Activated CD8-positive, alpha-beta memory T cell treated with anti-CD3 and anti-CD28 coated beads, Interleukin-2, amount 50 U/mL, for 4 hours (primary cell): ENCODE results near the gene LINC00237.
A peak's percentile ranks its signal among the peaks of the same experiment; 100 is the strongest.

ENCODE experiments used
- DNase-seq: peaks from one replicate; pipeline ENCODE4 v3.0.0-alpha.2; 2020

The LINC00237 gene

GRCh38 chr20:21125072-21125848, 19.1 kb upstream of the LINC00237 start:
- DNase-seq: no peak

- DNase-seq: no peak
Measured at GRCh38 chr20:21124190-21124589, 18.0 kb upstream of the LINC00237 start.

DNA sequence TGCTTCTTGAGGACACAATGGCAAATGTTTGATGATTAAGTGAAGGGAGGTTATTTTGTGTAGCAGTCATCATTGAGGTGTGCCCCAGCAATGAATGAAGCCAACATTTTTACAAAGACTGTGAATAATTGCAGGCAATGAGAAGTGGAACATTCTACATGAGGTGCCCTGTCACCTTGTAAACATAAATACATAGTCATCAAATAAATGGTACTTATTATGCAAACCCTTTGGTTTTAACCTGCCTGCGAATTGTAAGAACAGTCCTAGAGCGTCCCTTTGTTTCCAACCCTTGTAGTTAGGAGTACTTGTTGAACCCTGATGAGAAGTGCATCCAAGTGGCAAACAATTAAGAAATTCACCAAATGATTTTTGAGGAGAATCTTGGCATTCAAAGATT, 12.6 kb upstream of the LINC00237 start:
- DNase-seq: no peak

- DNase-seq: no peak
Measured at GRCh38 chr20:21118138-21118537, 12.0 kb upstream of the LINC00237 start.

DNA sequence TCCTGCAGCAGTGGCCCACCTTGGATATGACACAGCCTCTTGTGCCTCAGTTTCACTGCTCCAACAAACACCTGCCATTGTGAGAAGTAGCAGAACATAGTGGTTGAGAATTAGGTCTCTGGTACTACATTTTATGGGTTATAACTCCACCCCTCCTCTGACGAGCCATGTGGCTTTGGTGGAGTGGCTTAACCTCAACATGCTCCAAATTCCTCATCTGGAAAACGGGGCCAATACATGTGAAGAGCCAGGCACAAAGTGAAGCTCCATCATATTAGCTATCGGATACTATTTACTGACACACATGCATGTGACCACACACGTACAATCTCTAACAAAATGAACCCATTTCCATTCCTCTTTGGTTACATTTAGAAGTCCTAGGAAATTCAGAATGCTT, 11.4 kb upstream of the LINC00237 start:
- no peak for DNase-seq

GRCh38 chr20:21114584-21114983, 8.4 kb upstream of the LINC00237 start:
- no peak for DNase-seq

DNA sequence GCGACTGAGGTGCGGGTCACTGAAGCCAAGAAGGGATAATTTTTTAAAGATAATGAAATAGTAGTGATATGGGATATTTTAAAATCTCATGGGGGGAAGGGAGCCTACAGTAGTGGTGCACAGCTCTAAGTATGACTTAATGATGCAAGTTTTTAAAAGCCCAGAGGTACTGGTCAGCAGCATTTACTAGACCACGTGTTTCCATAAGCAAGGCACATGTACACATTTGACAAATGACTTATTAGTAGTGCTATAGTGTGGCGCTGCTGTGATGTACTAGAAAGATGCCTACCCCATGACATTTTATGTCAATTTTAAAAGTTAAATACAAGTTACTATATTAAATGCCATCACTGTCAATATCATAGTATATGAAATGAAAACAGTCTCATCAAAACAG, 7.5 kb upstream of the LINC00237 start:
- DNase-seq: no peak

DNA sequence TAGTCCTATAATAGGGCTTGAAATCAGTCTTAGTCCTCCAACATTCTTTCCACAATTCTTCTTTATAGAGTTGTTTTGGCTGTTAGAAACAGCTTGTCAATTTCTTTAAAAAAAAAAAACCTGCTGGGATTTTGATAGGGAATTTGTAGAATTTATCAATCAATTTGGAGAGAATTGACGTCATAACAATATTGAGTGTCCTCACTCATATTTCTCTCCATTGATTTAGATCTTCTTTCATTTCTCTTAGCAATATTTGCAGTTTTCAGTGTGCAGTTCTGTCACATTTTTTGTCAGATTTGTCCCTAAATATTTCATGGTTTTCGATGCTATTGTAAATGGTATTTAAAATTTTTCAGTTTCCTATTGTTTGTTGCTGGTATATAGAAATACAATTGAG, 5.3 kb upstream of the LINC00237 start:
- no peak for DNase-seq

DNA sequence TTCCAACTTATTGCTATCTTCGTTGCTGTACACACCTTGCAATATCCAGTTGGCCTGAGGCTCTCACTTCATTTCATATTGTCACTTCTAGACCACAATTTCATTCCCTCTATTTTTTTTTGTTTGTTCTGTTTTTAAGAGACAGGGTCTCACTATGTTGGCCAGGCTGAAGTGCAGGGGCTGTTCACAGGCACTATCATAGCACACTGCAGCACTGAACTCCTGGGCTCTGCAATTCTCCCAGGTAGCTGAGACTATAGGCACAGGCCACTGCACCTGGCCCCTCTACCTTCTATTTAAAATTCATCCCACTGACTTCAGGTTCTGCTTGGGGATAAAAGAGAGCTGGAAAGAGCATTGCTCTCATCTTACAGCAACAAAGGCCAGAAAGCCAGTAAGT, 4.7 kb upstream of the LINC00237 start:
- no peak for DNase-seq

GRCh38 chr20:21109144-21109543, 3.0 kb upstream of the LINC00237 start:
- no peak for DNase-seq

DNA sequence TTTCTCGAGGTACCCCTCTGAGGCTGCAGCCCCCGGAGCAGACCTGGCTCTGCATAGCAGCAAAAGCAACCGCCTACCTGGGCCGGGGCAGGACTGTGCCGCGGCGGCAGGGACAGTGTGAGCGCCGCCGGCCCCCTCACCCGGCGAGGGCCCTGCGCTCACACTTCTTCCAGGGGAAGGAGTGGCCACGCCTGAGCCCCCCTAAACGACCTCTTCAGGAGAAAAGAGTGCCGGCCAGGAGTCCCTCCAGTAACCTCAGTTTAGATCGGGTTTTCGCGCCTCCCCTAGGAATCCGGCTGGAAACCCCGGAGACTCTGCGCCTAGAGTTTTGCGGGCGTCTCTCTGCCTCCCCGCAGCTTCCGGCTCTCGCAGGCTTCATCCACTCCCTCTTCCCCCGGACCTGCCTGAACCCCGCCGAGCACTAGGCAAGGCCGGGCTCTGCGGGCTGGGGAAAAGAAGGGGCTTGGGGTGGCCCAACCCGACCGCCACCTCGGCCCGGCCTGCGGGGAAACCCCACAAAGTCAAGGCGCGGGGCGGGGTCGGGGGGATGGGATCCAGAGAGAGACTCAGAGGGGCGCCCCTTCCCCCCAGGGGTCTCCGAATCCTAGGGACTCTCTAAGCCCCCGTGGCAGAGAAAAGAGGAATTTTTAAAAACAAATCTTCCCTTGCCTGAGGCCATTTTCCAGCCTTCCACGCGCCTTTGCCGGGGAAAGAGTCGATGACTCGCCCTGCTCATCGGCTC, 558 bp downstream of the LINC00237 start:
- no peak for DNase-seq

DNA sequence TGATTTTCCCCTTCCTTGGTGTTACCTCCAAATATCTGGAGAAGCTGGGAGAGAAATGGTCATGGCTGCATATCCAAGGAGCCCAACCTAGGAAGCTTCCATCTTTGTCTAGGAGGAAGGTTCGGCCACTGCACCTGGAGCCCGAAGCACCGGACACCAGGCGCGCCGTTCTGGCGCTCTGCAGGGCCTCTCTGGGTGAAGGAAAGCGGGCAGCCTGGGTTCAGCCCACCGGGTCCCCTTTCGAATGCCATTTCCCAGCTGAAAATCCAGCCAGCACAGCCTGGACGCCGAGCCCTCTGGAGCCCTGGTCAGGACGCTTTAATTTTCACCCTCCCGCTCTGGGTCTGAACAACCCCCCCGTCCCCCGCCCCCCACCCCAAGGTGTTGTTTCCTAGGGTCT, 1.2 kb downstream of the LINC00237 start:
- no peak for DNase-seq

GRCh38 chr20:21104466-21104761, 1.7 kb downstream of the LINC00237 start:
- no peak for DNase-seq

GRCh38 chr20:21103582-21104465, 2.3 kb downstream of the LINC00237 start:
- DNase-seq: no peak

- peak; percentile 28 for DNase-seq
Measured at GRCh38 chr20:21102603-21103311, 3.4 kb downstream of the LINC00237 start.

DNA sequence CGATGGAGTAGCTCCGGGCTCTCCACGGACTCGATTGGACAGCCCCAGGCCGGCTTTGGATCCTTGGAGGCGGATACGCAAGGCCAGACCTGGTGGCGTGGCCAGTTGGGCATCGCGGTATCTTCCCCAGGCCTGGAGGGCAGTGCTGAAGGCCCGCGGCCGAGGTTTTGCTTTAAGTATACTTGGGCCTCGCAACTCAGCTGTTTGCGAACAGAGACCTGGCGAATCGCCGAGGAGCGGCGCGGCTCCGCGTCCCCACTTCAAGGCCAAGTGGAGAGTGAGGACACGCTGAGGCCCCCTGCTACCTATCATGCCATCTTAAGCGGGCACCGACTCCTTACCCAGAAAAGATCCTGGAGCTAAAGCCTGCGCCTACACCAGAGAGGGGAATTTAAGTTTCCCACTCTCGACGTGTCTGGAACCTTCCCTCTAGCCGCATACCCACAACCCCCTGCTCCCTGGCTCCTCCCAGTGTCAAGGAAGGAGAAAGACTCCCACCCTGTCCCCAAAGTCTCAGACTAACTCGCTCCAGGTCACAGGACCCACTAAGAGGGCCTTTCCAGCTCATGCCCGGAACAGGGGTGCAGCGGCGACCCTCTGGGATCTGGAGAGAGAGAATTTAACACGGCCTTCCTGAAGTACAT, 4.1 kb downstream of the LINC00237 start:
- DNase-seq: no peak

DNA sequence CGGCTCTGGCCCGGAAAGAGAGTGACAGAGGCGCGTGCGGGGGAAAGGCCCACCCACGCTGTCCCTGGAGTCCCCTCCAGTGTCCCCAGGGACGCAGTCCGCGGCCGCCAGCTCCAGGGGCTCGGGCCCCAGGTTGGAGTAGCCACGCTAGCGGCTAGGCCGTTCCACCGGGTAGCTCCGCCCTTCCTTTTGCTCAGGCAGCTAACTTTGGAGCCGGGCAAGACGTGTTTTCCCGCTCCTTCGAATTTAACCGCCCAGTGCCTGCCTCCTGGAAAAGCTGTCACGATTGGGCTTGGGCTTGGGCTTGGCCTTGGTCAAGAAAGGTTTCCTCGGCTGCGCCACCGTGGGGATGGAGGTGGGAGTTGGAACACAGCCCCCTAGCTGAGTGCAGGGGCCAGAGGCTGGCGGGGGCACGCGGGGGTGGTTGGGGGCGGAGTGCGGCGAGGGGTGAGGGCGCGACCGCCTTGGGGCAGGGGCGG, 4.7 kb downstream of the LINC00237 start:
- no peak for DNase-seq

- peak; percentile 27 for DNase-seq
Measured at GRCh38 chr20:21100578-21101452, 5.3 kb downstream of the LINC00237 start.

GRCh38 chr20:21099751-21100577, 6.2 kb downstream of the LINC00237 start:
- peak; percentile 37 for DNase-seq

DNA sequence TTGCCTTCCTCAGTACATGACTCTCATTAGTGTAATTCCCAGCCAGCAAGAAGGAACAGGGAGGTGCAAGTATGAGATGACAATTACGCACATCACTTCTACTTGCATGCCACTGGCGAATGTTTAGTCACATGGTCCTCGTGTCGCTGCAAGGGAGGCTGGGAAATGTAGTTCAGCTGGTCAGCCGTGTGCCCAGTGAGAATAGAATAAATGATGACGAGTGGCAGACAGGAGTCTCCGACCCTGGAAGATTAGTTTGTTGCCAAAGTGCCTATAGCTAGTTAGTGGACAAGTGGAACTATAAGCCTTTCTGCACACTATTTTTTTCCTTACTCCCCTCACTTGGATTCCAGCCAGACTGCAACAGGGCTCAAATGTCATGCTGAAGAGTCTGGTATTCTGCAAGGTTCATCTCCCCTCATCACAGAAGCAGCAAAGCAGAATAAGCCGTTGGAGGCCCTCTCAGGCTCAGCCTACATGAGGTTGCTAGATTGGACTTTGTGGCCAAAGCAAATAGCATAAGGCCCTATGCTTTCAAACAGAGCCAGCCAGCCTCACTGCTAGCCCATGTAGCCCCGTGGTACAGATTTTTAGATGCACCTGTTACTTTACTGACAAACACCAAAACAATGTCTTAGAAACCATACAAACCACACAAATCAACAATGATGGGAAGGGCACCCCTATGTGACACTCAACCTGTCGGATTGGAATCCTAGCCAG, 9.7 kb downstream of the LINC00237 start:
- no peak for DNase-seq
